Stomach (tissue), 9 donors: ENCODE data around the gene AUTS2. TPM values are rescaled to one million over a fixed set of nuclear protein-coding genes. Genes with fewer than 3 reads are reported as not detected.
"Not testable (repeated sequence)": the region's sequence is repeated elsewhere in the genome, so short reads cannot be mapped to it uniquely, and the experiment has no call there.

Source experiments
- DNase-seq, 2 donors: peaks; one replicate each; pipeline versions ENCODE4 v3.0.0 to v3.0.0-alpha.2; 2013 to 2019
- H3K27ac ChIP-seq, 5 donors: fragments of 200-600 bp in 4 of 5; sonication (generic) in 4 of 5; one replicate each; pipeline ENCODE4 v1.5.1; 2013 to 2019; ENCODE audit warnings: mild to moderate bottlenecking in 1 of 5, moderate library complexity in 1 of 5
- H3K27me3 ChIP-seq, 3 donors: fragments of 200-600 bp; sonication (generic); one replicate each; pipeline ENCODE4 v1.5.1; 2017 to 2019; ENCODE audit warnings: mixed run types in 1 of 3
- H3K36me3 ChIP-seq, 4 donors: fragments of 200-600 bp; sonication (generic); 1 replicate in 3 of 4; 2 replicates in 1 of 4; pipeline ENCODE4 v1.5.1; 2016 to 2019
- H3K4me1 ChIP-seq, 4 donors: fragments of 200-600 bp; sonication (generic); one replicate each; pipeline ENCODE4 v1.5.1; 2016 to 2019
- H3K4me3 ChIP-seq, 4 donors: fragments of 200-600 bp; sonication (generic) in 3 of 4; one replicate each; pipeline ENCODE4 v1.5.1; 2016 to 2019; ENCODE audit warnings: mild to moderate bottlenecking in 1 of 4
- H3K9me3 ChIP-seq, 4 donors: fragments of 200-600 bp; sonication (generic); one replicate each; pipeline ENCODE4 v1.5.1; 2016 to 2019
- CTCF ChIP-seq, 7 experiments: fragments of 450-650 bp in 4 of 7; fragments of 200-600 bp in 3 of 7; sonication (generic) in 3 of 7; IDR thresholded peaks; one replicate each; pipeline ENCODE4 v1.5.1; 2016 to 2019; ENCODE audit warnings: antibody characterized with exemption in 7 of 7, control low read depth in 2 of 7, mild to moderate bottlenecking in 1 of 7
- EP300 ChIP-seq: sonication (generic); formaldehyde crosslinking; IDR thresholded peaks from one replicate; pipeline ENCODE4 v1.6.1; 2017; ENCODE audit warnings: antibody characterized with exemption
- POLR2A ChIP-seq, 4 donors: fragments of 450-650 bp; IDR thresholded peaks; one replicate each; pipeline ENCODE4 v1.6.1; 2016; ENCODE audit warnings: antibody characterized with exemption in 4 of 4, control low read depth in 2 of 4, mild to moderate bottlenecking in 1 of 4, moderate library complexity in 1 of 4
- POLR2AphosphoS5 ChIP-seq, 3 donors: sonication (generic); formaldehyde crosslinking; IDR thresholded peaks; one replicate each; pipeline ENCODE4 v1.6.1; 2016; ENCODE audit warnings: antibody characterized with exemption in 3 of 3
- WGBS, 5 donors: extraction: QIAGEN DNeasy Blood & Tissue Kit in 3 of 5; methylation state at CpG; one replicate each; pipeline versions ENCODE4 v1.1.5 to v1.1.7; 2013 to 2018; 5-methylcytosine and 5-hydroxymethylcytosine counted together
- intact Hi-C: fragments of 100-400 bp; cut with DNase I; formaldehyde crosslinking; loops from one replicate; pipeline ENCODE4 v1.15.1; 2023; ENCODE audit warnings: low total_unique reads
- polyA plus RNA-seq, 3 donors: library from polyadenylated mRNA; stranded (reverse); fragments of 200-250 nt; gene quantifications; one replicate each; pipeline ENCODE4 v1.2.3, GENCODE V29; 2013
- total RNA-seq, 5 donors: library from RNA; depleted of rRNA; stranded (reverse); fragments of >200 nt; gene quantifications; one replicate each; pipeline versions ENCODE4 v1.1.0 to v1.2.3, GENCODE V29; 2014 to 2016
- donor health status: healthy with polysubstance abuse.
- donor health status: Bipolar disorder and iron deficiency.
- donor health status: healthy.

AUTS2 gene
- total and polyA plus RNA-seq, 8 donors: 3.8 to 90.3 (median 38.1) TPM

- no peaks in the 10 kb centered on the region for H3K36me3 ChIP-seq
- TF ChIP-seq POLR2A (IDR thresholded peaks at IDR 0.05) (no peak), EP300 (no peak), POLR2AphosphoS5 (IDR thresholded peaks at IDR 0.05) (no peak), CTCF (IDR thresholded peaks at IDR 0.05) (no peak)
- no peaks in the 10 kb centered on the region for H3K27me3 ChIP-seq
- intact Hi-C loops: no loop called here
- WGBS, 5 donors: 29 to 51% (median 43%) methylated on average over 2 of the region's 2 CpGs
- no peak for DNase-seq
- no peak overlapping the region for H3K4me3 ChIP-seq
- no peak overlapping the region for H3K27ac ChIP-seq
- H3K9me3 ChIP-seq: no peaks in the 10 kb centered on the region
- H3K4me1 ChIP-seq: no peaks in the 10 kb centered on the region
Measured at GRCh38 chr7:70268179-70268578, 669.9 kb downstream of the AUTS2 start.

GRCh38 chr7:70270149-70270548, 671.9 kb downstream of the AUTS2 start:
- Histone ChIP-seq H3K4me3 (no peak overlapping the region), H3K27me3 (no peaks in the 10 kb centered on the region), H3K36me3 (no peaks in the 10 kb centered on the region), H3K27ac (no peak overlapping the region), H3K4me1 (no peaks in the 10 kb centered on the region), H3K9me3 (no peaks in the 10 kb centered on the region)
- WGBS, 5 donors: 88 to 100% (median 96%) methylated on average over 1 of the region's 1 CpG
- no peak for TF ChIP-seq POLR2A (IDR thresholded peaks at IDR 0.05)
- no peak for TF ChIP-seq CTCF (IDR thresholded peaks at IDR 0.05)
- TF ChIP-seq EP300: no peak
- no peak for TF ChIP-seq POLR2AphosphoS5 (IDR thresholded peaks at IDR 0.05)
- no peak for DNase-seq
- intact Hi-C loops: no loop called here

GRCh38 chr7:70271617-70272081, 673.4 kb downstream of the AUTS2 start:
- 77 to 90% (median 87%) methylated on average over 8 of the region's 8 CpGs for WGBS, 5 donors
- no peaks in the 10 kb centered on the region for H3K36me3 ChIP-seq
- H3K4me3 ChIP-seq: no peak overlapping the region
- no peaks in the 10 kb centered on the region for H3K4me1 ChIP-seq
- H3K9me3 ChIP-seq: no peaks in the 10 kb centered on the region
- no peaks in the 10 kb centered on the region for H3K27me3 ChIP-seq
- no peak for TF ChIP-seq POLR2A (IDR thresholded peaks at IDR 0.05)
- TF ChIP-seq EP300: no peak
- TF ChIP-seq POLR2AphosphoS5 (IDR thresholded peaks at IDR 0.05): no peak
- TF ChIP-seq CTCF (IDR thresholded peaks at IDR 0.05): no peak
- no peak overlapping the region for H3K27ac ChIP-seq
- no peak for DNase-seq
- intact Hi-C loops: no loop called here

GRCh38 chr7:70275570-70275969, 677.3 kb downstream of the AUTS2 start:
- intact Hi-C loops: not testable (repeated sequence)

GRCh38 chr7:70285187-70285586, 686.9 kb downstream of the AUTS2 start:
- DNase-seq: no peak
- H3K9me3 ChIP-seq: no peaks in the 10 kb centered on the region
- H3K4me3 ChIP-seq: no peak overlapping the region
- H3K4me1 ChIP-seq: no peaks in the 10 kb centered on the region
- H3K27me3 ChIP-seq: no peaks in the 10 kb centered on the region
- no peaks in the 10 kb centered on the region for H3K36me3 ChIP-seq
- H3K27ac ChIP-seq: no peak overlapping the region
- intact Hi-C loops: no loop called here
- TF ChIP-seq CTCF (IDR thresholded peaks at IDR 0.05) (no peak), EP300 (no peak), POLR2AphosphoS5 (IDR thresholded peaks at IDR 0.05) (no peak), POLR2A (IDR thresholded peaks at IDR 0.05) (no peak)
- WGBS, 5 donors: 62 to 85% (median 74%) methylated on average over 1 of the region's 1 CpG

More at GRCh38 chr7:70275570-70275969, 677.3 kb downstream of the AUTS2 start:
- WGBS, 5 donors: 87 to 99% (median 92%) methylated on average over 3 of the region's 3 CpGs
- DNase-seq, H3K4me3 ChIP-seq, H3K4me1 ChIP-seq, H3K36me3 ChIP-seq, H3K27ac ChIP-seq, H3K9me3 ChIP-seq, H3K27me3 ChIP-seq: not testable (repeated sequence)
